GF-D8 (cell line): ENCODE measurements around the gene RAB26.

Experiments
- DNase-seq: peaks from one replicate; lab custom pipeline; 2025; lab: John Stamatoyannopoulos, UW

The RAB26 gene

GRCh38 chr16:2142942-2143877 is 5.2 kb upstream of the RAB26 start:
- no peak for DNase-seq

DNA sequence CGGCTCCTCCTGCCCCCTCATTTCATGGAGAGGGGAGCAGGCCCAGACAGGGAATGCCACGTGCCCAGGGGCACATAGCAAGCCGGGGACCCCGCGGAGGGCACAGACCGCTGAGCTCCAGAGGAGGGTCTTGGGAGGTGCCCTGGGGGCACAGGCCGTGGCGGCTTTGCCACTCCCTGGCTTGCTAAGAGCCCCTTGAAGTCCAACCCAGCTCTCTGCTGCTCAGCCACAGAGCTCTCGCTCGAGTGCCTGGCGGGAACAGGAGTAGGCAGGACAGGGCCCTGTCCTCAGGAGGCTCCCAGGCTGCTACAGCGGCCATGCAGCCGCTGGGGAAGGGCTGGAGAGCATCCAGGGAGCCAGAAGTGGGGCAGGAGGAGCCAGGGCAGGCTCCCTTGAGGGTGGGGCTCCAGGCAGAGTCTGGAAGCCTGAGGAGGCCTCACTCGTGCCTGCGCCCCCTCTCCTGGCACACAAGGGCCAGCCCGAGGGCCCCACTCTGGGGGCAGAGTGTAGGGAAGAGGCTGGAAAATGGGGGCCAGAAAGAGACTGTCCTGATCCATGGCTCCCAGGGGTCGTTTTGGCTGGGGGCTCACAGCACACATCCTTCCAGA is 4.4 kb upstream of the RAB26 start:
- no peak for DNase-seq

DNA sequence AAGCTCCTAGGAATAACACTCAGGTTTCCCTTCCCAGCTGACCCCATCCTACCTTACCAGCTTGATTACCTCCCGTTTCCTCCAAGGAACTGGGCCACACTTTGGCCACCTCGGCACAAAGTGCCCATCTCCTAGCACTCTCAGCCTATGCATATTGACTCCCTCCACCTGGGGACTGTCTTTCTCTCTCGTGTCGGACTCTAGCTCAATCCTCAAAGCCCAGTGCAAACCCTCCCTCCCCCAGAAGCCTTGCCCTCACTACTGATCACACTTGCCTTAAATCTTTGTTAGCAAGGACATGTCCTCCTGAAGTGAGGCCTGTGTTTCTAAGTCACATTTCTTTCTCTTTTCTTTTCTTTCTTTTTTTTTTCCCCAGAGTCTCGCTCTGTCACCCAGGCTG is 2.6 kb upstream of the RAB26 start:
- no peak for DNase-seq

DNA sequence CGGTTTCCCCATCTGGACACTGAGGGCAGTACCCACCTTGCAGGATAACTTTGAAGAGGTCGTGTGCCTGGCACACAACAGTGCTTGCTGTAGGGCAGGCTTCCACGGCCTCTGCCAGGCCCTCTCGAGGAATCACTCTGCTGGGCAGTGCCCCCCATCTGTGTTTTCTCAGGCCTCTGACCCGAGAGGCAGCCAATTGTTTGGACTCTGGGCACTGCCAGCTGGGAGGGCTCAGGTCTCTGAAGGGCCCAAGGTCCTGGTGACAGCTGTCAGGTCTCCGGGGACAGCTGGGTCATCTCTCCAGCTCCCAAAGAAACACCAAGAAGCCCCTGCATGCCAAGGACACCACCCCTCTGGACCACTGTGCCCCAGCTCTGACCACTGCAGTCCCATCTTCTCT is 1.0 kb upstream of the RAB26 start:
- no peak for DNase-seq

- no peak for DNase-seq
Measured at GRCh38 chr16:2148714-2149629, 547 bp downstream of the RAB26 start.

DNA sequence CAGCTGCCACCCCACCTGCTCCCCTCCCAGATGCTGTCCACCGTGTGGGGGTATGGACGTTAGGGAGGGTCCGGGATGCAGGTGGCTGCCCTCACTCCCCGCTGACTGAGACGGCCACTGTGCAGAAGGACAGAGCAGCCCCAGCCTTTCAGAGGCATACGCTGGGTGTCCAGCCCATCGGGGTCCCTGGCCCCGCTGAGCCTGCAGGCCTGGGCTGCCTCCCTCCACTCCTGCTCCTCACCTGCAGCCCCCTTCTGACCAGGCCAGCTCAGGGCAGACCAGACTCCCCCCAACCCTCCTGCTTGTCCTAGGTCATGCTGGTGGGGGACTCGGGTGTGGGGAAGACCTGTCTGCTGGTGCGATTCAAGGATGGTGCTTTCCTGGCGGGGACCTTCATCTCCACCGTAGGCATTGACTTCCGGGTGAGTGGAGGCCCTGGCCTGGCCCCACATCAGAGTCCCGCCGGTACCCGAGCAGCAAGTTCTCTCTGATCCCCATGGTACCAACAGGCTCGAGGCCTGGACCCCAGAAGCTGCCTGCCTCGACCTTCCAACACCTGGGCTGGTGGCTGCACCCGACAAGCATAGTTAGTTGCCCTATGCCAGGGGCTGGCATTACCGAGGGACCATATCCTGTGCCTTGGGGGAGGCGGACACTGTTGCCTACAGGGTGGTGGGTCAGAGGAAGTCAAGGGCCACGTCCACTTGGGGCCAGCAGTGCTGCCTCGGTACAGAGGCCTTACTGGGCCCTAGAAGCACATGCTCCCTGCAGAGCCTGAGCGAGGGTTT is 1.4 kb downstream of the RAB26 start:
- no peak for DNase-seq

- DNase-seq = no peak
Measured at GRCh38 chr16:2150418-2151187, 2.2 kb downstream of the RAB26 start.

DNA sequence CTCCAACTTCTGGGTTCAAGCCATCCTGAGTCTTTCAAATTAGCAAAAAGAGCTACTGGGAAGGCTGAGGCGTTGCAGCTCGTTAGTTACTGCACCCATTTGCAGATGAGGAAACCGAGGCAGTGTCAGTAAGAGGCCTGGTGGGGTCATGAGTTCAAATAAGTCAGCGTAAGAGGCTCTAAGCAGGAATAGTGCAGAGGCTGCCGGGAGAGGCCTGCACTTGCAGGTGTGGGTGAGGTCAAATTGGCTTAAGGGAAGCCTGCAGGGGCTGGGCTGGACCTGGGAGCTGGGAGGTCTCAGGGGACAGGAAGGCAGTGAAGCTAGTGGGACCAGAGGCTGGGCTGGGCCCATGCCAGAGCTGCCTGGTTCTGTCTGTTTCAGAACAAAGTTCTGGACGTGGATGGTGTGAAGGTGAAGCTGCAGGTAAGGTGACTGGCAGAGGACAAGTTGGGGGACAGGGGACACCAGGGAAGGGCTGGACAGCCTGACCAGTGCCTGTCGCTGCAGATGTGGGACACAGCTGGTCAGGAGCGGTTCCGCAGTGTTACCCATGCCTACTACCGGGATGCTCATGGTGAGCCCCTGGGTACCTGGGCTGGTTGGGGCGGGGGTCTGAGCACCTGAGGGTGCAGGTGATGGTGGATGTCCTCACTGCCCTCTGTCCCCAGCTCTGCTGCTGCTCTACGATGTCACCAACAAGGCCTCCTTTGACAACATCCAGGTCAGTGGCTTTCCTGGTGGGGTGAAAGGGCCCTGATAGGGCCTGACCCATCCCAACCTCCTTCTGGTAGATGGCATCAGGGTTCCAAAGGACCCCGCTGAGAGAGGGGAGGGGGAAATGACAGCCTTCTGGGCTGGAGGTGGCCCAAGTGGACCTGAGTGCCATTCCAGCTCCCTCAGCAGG is 3.0 kb downstream of the RAB26 start:
- DNase-seq = no peak

- no peak for DNase-seq
Measured at GRCh38 chr16:2152695-2153506, 4.5 kb downstream of the RAB26 start.

DNA sequence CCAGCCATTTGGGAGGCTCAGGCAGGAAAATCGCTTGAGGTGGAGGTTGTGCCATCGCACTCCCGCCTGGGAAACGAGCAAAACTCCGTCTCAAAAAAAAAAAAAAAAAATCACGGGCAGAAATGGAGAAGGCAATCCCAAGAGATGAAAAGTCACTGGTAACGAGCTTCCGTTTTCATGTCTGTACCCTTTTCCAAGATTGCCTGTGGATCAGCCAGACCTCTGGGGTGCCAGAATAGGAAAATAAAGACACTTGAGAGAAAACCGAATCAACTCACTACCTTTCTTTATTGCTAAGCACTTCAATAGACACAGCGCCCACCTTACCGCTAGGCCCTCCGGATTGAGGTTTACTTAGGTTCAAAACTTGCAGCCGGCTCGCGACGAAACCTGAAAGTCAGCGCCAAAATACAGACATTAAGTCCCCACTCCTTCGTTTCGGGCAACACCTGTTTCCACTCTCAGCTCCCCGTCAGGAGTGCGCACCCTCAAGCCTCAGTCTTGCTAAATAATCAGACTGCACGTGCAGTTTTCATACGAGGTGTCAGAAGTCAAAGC is 6.2 kb downstream of the RAB26 start:
- DNase-seq = no peak

DNA sequence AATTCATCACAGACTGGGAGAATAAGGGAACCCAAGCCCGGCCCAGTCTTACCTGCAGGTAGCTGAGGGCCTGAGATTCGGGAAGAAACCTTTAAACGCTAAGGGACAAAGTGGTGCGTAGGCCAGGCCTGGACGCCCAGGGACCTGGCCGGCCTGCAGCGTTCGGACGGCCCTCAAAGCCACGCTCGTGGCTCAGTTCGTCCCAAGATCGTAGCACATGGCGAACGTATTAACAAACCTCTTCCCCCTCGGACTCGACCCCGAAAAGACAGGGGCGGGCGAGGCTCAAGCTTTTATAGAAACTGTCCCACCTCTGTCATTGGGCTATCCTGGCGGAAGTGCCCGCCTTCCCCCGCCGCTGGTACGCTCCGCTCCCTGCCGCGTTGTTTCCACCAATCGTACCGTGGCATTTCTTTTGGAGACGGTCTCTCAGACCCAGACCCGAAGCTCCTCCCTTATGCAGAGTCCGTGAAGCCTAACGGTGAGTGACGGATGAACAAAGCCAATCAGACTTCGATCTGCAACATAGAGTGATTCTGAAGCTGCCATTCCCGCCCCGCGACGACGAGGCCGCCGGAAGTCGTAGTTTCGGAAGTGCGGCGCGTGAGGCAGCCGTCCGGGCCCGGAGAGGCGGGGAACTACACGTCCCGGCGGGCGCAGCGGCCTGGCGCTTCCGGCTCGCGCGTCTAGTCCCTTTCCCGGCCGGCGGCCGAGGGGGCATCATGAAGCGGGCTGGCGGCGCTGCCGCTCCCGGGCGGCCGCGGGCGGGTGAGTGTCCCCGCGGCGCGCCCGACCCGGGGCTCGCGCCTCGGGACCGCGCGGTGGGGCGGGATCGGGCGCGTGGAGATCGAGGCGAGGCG is 6.9 kb downstream of the RAB26 start, which contains the start of gene TRAF7:
Gene TRAF7 (plus strand): TSS at position 692 of the 860 bp plus-strand sequence. CDS start 8,139 bp downstream, outside the sequence.
- DNase-seq = peak; percentile 99

DNA sequence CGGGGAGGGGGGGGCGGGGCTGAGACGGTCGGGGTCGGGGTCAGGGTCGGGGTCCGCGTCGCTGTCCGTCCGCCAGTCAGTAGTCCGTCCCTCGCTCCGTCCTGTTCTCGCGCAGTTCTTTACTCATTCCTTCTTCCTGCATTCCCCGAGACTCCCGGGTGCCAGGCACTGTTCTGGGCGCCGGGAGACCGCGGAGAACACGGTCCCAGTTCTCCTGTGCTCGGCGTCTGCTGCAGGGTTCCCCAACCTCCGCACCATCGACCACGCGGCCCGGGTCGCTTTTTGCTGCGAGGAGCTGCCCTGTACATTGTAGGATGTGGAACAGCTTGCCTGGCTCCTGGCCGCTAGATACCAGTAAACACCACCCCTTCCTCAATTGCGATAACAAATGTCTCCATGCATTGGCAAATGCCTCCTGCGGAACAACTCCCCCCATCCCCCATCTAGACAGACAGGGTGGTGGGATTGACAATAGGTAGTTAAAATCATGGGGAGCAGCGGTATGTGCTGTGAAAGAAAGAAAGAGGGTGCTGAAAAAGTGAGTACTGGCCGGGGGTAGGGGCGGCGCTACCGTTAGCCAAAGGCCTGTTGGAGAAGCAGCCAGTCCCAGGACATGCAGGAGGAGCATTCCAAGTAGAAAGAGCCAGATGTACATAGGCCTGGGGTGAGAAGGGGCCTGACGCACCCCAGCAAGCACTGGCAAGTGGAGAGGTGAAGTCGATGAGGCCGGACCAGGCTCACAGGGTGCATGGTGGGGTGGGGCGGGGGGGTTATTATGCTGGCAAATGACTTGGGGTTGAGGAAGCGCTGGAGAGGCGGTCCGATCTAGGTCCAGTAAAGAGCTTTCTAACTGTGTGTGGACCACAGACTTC is 7.8 kb downstream of the RAB26 start:
- peak; percentile 10 for DNase-seq

DNA sequence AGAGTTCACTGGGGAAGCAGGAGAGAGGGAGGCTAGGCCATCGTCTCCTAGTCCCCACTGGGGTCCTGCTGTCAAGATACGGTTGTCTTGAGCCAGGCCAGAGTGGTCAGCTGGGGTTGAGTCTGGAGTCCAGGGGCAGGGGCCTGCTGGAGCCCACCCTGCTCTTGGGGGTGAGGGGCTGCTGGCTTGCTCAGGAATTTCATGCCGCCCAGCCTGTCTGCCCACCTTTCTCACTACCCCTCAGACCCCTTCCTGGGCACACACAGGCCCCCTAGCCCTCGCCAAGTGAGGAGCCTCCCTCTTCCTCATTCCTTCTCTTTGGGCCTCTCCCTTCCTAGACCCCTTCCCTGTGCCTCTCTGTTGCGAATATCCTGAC is 8.4 kb downstream of the RAB26 start:
- no peak for DNase-seq

GRCh38 chr16:2157480-2158261 is 9.2 kb downstream of the RAB26 start:
- DNase-seq = no peak

GRCh38 chr16:2158262-2158638 is 9.8 kb downstream of the RAB26 start:
- no peak for DNase-seq
